RPMI8226 (cell line): Measurements from ENCODE around the gene MAPK8IP1.
"Not testable (repeated sequence)": the region's sequence is repeated elsewhere in the genome, so short reads cannot be mapped to it uniquely, and the experiment has no call there.

ENCODE experiments used
- DNase-seq: peaks from one replicate; pipeline ENCODE4 v3.0.0-alpha.2; 2015

The MAPK8IP1 gene

DNA sequence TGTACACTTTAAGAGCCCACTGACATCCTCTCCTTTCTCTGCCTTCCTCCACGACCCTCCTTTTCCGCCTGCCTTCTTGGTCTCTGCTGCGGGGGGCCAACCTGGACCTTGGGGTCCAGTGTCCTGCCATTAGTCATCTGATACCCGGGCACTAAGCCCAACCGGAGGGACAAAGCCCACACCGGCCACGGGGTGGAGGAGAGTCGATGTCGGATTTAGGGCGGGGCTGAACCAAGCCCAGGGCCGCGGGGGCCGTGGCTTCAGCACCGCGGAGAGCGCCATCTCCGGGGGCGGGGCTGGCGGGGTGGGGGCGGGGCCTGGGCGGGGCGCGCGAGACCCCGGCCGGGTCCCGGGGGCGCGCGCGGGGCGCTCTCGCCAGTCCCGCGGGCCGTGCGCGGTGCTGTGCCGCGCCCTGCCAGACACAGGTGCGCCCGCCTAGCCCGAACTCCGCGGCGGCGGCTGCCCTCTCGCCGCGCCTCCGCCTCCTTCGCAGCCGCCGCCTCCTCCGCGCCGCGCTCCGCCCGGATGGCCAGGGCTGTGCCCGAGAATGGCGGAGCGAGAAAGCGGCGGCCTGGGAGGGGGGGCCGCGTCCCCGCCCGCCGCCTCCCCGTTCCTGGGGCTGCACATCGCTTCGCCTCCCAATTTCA lies at the start of gene MAPK8IP1:
TSS of gene MAPK8IP1 (plus strand) at position 378 of the 647 bp plus-strand sequence. CDS start at position 548, 170 bp downstream.
- DNase-seq = peak; percentile 73

- no peak for DNase-seq
Observed at GRCh38 chr11:45839204-45839603, 46.2 kb upstream of the MAPK8IP1 start.

GRCh38 chr11:45840251-45840650 lies 45.2 kb upstream of the MAPK8IP1 start:
- not testable (repeated sequence) for DNase-seq

DNA sequence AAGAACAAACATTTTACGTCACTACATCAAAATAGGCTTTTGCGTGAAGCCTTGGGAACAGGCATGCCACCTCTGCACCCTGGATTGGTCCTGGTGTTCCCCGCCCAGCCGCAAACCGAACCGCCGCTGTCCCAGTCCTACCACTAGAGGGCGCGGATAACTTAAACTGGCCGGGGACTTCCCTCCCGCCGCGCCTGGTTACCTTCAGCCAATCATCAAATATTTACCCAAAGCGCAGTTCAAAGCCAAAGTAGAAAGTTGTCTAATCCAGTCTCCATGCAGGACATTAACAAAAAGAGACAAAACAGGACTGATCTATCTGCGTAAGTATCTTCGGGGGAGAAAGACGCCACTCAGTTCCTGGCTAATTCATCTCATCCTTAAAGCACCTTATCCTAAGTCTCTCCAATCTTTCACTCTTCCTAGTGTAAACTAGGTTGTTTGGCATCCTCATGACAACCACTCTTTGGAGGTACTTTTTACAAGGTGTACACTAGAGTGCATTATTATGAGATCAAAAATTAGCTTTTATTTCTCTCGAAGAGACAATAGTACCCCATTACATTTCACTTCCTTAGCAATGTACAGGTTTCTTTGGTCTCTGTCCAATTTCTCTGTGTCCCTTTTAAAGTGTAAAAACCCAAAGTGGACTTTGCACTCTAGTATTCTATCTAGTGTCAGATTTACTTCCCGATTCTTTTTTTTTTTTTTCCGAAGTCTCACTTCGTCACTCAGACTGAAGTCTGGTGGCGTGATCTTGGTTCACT lies 42.1 kb upstream of the MAPK8IP1 start:
- peak; percentile 87 for DNase-seq

- DNase-seq = peak; percentile 46
Observed at GRCh38 chr11:45844822-45845578, 40.5 kb upstream of the MAPK8IP1 start.

- no peak for DNase-seq
Observed at GRCh38 chr11:45846174-45846675, 39.2 kb upstream of the MAPK8IP1 start.

DNA sequence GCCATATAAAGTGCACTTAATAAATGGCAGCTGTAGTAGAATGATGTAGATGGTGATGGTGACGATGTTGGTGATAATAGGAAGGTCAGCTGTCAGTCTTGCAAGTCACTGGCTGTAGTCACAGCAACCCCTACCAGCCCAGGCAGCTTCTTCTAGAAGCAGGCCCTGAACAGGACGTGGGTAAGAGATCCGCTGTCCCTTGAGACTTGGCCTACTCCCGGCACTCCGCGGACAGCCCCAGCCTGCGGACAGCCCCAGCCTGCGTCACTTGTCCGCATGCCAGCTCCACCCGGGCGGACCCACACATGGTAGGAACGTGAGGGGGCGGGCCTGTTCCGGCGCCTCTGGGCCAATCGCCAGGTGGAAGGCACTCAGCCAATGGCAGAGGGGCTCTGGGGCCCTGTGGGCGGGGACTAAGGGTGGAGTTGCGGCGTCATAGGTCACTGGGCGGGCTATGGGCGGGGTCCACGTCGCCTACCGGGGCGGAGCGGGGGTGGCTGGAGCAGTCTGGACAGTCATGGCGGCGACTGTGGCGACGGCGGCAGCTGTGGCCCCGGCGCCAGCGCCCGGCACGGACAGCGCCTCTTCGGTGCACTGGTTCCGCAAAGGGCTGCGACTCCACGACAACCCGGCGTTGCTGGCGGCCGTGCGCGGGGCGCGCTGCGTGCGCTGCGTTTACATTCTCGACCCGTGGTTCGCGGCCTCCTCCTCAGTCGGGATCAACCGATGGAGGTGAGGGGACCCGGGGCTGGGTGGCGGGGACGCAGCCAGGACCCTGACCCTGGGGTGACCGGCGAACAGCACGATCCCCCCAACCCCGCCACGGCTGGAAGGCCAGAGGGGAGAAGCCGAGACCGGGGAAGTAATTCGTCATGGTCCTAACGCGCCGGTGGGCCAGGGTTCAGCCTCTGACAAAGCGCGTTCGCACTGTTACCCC lies 38.2 kb upstream of the MAPK8IP1 start, which contains the start of gene CRY2:
TSS of gene CRY2 (plus strand) at position 502 of the 937 bp plus-strand sequence. CDS start at position 518, 16 bp downstream.
- DNase-seq = peak; percentile 96

GRCh38 chr11:45847911-45848316 lies 37.5 kb upstream of the MAPK8IP1 start:
- peak; percentile 52 for DNase-seq

GRCh38 chr11:45848654-45849081 lies 36.8 kb upstream of the MAPK8IP1 start:
- no peak for DNase-seq

- no peak for DNase-seq
Observed at GRCh38 chr11:45850446-45850845, 35.0 kb upstream of the MAPK8IP1 start.

DNA sequence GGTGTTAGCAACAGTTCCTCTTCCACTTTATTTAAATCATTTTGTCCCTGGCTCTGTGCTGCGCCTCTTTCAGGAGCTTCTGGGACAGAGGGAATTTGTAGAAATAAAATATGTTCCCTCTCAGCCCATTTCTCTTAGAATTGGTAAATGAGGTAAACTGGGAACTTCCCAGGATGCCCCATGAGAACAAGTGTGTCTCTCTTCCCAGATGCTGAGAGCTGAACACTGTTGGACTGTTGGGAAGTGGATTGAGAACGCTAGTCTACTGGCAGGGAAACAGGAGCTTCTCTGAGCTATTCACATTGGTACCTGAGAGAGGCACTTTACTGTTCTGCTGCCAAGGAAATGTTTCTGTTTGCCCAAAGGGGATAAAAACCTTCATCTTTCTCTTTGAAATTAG lies 34.2 kb upstream of the MAPK8IP1 start:
- DNase-seq = no peak

GRCh38 chr11:45852018-45852711 lies 33.3 kb upstream of the MAPK8IP1 start:
- DNase-seq = no peak

GRCh38 chr11:45852712-45853101 lies 32.7 kb upstream of the MAPK8IP1 start:
- DNase-seq = peak; percentile 51

DNA sequence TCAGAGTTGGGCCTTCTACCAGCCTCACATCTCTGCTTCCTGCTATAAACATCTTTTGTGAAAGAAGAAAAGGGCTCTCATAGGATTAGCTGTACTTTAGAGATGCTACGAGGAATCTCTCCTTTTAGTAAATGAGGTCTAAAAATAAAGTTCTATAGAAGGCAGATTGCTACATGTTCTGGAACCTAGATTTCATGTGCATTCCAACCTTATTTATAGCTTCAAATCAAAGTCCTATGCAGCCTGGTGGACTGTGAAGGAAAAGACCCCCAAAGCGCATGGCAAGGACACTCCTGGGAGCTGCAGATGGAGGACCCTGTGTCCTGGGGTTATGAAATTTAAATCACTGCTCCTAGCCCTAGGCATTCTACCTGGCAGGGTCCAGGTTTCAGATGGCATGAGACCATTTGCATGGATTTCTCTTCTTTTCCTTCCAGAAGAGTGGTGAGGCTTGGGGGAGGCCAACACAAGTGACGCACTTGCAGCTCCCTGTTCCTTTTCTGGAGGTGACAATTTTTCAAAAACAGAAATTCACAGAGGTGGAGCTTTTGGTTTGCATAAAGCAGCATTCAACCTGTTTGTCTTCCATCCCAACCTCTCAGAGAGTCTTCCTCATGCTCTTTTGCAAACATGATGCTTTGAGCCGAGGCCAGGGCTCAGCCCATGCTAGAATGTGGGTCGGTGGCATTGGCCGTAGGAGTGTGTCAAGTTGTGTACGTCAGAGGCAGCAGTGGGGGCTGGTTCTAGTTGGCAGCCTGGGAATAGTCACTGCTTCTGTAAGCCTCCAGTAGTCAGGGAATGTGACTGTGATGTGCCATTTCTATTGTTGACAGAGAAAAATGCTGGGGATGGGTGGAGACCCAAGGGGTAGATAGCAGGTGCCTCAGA lies 31.9 kb upstream of the MAPK8IP1 start:
- DNase-seq = no peak

- DNase-seq = no peak
Observed at GRCh38 chr11:45855308-45855707, 30.1 kb upstream of the MAPK8IP1 start.

GRCh38 chr11:45856044-45856468 lies 29.4 kb upstream of the MAPK8IP1 start:
- DNase-seq = no peak

DNA sequence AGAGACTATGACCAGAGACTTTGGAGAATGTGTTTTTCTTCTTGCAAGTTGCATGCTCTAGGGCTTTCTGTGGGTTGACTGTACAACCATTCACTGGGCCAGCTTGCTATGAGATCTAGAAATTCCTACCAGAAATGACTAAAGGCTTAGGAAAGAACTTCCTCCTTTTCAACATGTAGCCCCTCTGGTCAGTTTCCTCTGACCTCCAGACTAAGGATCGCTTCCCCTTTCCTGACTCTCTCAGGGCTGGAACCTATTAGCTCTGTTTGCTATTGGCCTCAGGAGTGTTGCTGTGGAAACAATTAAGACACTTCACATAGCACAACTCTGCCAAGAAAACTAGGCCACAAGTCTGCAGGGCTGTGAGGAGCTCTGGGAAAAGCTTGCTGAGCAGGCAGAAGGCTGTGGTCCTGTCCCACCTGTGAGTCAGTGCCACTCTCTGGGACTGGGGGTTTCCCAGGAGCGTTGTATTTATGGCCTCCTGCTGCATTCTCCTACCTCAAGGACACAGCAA lies 27.4 kb upstream of the MAPK8IP1 start:
- DNase-seq = peak; percentile 4

DNA sequence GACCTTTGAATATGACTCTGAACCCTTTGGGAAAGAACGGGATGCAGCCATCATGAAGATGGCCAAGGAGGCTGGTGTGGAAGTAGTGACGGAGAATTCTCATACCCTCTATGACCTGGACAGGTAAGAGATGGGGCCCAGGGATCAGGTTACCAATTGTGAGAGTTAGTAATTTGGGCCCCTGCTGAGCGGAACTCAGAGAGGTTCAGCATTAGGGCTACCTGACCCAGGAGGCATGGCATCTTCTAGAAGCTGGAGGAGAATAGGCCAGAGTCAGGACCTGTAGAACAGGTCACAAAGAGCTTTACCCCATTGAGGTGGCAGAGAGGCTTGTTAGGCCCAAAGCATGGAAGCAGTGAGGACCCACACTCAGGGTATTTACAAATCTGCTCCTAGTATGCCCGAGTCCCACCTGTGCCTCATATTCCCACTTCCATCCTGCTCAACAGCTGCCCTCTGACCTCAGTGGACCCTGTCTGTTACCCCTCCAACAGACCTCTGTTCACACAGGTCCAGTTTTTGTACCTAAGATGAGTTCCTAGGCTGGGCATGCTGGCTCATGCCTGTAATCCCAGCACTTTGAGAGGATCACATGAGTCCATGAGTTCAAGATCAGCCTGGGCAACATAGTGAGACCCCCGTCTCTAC lies 26.6 kb upstream of the MAPK8IP1 start:
- no peak for DNase-seq

GRCh38 chr11:45859661-45860140 lies 25.8 kb upstream of the MAPK8IP1 start:
- no peak for DNase-seq
